NCI-H187 (cell line): ENCODE data around the gene SAMD10.

Source experiments
- DNase-seq, 2 experiments: peaks; one replicate each; lab custom pipeline; 2025; lab: John Stamatoyannopoulos, UW

Gene SAMD10

DNA sequence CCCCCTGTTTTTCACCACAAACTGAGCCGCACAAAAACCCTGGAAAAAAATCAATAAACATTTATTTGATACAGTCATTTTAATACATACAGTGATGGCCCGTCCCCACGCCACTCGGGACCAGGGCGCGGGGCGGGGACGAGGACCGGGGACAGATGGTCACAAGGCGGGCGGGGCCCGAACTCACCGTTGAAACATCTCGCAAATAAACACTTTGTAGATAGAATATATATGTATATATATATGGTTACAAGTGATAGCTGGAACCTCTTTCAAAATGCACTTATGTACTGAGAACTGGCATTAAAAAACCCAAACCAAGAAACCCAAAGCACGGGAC, 22.8 kb downstream of the SAMD10 start:
- no peak for DNase-seq

DNA sequence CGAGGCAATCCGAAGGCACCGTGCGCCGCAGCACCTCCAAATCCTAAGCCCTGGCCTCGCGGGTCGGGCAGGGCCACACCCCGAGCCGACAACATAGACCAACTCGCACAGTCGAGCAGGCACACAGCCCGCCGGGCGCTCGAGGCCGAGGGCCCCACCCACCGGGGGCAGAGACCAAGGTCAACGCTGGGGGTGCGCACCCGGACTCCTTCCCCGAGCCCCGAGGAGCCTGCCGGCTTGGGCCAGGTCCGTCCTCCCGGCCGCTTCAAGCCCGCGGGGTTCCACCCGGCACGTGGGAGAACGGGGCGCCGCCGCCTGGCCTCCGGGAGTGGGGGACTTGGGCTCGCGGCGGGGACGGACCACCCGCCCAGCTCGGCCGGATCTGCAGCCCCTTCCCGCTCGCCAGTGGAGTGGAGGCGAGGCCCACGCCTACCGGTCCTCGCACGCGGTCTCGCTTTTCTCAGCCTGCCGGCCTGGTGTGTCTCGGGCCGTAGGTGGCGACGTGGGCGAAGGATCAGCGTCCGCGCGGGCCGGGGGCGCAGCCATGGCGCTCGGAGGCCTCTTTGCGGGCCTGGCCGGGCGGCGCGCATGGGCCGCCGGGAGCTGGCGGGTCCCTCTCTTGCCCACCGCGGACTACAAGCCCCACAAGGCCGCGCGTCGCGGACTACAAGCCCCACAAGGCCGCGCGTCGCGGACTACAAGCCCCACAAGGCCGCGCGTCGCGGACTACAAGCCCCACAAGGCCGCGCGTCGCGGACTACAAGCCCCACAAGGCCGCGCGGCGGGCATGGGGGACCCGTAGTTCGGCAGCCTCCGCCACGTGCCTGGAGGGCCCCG, 23.4 kb downstream of the SAMD10 start, which contains the start of gene UCKL1:
Gene UCKL1, minus strand, starts transcription at position 590 of the 837 bp plus-strand sequence. Its CDS starts 44 bp downstream, at position 546.
- DNase-seq, result peak; percentile 70 to 90

DNA sequence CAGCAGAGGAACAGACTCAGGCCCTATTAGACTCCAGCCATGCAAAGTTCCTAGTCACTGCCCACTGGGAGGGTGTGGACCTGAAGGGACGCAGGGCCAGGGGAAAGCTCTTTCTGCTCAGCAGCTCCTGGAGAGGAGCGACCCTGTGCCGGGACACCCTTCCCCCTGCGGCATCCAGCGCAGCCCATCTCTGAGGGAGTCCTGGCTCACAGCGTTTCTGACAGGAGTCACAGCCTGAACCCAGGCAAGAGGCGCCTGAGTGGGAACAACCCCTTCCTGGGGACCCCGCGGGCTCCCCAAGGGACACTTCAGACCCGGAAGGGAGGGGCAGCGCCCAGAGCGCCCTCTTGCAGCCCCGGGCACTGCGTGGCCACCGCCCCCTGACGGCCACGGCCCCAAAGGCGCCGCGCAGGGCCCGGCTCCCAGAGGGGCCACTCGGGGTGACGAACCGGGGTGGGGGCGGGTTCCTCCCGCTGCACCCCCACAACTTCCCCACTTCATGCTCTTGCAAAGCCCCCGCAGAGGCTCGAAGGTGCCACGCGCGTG, 24.1 kb downstream of the SAMD10 start:
- no peak for DNase-seq

GRCh38 chr20:63953764-63954429, 25.5 kb downstream of the SAMD10 start:
- no peak for DNase-seq

DNA sequence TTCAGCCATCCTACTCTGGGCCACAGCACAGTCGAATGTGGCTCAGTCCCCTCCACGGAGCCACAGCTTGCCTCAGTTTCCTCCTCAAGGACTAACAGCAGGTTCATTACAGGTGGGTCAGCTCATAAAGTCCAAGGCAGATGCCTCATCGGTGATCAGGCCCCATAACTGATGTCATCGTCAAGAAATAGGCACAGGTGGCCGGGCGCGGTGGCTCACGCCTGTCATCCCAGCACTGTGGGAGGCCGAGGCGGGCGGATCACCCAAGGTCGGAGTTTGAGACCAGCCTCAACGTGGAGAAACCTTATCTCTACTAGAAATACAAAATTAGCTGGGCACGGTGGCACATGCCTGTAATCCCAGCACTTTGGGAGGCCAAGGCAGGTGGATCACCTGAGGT, 26.7 kb downstream of the SAMD10 start:
- no peak for DNase-seq

GRCh38 chr20:63952210-63952535, 27.3 kb downstream of the SAMD10 start:
- DNase-seq, result no peak

DNA sequence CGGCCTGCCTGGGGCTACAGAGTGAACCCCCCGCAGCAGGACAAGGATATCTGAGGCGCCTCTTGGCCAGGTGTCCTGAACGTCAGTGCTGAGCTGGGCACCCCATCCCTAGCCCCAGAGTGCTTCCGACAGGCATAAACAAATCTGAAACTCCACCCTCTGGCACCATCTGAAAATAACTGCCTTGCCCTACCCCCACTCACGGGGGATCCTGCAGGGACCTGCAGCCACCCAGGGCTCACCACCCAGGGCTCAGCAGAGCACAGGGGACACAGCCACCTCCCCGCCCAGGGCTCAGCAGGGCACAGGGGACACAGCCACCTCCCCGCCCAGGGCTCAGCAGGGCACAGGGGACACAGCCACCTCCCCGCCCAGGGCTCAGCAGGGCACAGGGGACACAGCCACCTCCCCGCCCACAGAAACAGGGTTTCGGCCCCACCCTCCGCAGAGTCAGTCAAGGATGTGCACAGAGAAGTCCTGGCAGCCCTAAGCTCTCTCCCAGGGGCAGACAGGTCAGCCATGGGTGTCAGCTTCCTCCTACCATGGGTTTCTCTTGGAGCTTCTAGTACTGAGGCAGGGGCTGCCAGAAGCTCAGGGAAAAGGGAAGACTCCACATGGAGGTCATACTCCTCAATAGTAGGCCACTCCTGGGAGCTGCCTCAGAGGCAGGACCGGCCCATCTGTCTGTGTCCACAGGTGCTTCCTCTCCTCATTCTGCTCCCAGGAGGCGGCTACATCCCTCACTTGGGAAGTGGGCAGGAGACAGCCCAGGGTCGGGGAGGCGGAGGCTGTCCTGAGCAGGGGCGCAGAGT, 27.8 kb downstream of the SAMD10 start:
- DNase-seq, result no peak

DNA sequence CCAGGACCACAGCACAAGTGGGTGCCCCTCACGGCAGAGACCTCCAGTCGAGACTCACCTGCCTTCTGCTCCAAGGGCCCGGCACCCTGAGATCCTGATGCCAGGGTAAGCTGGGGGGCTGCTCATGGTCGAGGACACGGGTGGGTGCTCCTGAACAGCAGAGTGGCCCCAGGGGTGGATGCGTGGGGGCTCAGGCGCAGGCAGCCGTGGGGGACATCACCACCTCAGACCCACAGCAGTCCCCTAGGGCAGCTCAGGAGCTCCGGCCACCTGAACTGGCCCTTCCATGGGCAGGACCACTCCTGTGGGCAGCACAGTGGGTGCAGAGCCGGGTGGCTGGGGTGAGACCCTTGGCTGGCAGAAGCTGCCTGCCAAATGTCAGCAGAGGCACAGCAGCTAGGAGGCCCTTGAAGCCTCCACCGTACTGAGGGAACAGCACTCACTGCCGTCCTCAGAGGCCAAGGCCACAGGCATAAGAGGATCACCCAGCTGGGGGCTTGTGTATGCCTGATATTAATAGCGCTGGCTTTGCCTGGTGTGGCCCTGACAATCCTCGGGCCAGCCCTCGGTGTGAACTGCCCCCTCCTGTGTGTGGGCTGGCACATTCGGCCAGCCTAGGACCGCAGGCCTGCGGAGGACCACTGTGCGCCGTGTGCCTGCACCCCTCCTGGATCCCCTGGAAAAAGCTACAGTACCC, 28.6 kb downstream of the SAMD10 start:
- DNase-seq, result no peak

DNA sequence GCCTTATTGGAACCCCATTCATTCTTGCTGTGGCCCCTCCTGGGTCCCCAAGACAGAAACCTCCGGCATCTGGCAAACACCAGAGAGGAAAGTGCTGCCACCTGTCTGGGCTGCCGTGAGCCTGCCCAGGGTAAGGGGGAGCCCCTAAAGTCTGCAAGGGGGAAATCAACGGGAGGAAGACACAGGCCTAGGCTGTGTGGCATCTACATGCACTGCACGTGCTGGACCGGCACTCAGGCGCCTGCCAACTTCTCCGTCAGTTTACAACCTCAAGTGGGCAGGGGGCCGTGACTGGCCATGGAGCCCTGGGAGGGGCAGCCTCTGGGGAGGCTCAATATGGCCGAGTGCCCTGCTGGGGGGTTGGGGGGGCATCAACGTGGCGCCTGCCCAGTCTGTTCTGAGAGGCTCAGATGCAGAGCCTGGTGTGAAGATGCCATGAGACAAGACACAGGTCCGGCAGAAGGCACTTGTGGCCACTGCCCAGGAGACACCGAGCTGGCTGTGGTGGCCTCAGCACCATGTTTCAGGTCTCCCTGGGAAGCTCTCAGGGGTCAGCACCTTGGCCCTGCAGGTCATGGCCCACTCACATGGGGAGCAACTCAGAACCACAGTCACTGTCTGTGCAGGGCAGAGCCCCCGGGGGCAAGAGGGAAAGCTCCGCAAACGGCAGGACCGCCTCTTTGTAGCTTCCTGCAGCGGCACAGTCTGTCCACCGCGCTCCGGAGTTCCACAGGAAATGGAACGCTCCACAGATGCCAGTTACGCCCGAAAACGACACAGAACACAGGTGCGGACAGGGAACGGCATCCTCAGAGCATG, 31.6 kb downstream of the SAMD10 start:
- no peak for DNase-seq

GRCh38 chr20:63946986-63947637, 32.3 kb downstream of the SAMD10 start:
- no peak for DNase-seq

DNA sequence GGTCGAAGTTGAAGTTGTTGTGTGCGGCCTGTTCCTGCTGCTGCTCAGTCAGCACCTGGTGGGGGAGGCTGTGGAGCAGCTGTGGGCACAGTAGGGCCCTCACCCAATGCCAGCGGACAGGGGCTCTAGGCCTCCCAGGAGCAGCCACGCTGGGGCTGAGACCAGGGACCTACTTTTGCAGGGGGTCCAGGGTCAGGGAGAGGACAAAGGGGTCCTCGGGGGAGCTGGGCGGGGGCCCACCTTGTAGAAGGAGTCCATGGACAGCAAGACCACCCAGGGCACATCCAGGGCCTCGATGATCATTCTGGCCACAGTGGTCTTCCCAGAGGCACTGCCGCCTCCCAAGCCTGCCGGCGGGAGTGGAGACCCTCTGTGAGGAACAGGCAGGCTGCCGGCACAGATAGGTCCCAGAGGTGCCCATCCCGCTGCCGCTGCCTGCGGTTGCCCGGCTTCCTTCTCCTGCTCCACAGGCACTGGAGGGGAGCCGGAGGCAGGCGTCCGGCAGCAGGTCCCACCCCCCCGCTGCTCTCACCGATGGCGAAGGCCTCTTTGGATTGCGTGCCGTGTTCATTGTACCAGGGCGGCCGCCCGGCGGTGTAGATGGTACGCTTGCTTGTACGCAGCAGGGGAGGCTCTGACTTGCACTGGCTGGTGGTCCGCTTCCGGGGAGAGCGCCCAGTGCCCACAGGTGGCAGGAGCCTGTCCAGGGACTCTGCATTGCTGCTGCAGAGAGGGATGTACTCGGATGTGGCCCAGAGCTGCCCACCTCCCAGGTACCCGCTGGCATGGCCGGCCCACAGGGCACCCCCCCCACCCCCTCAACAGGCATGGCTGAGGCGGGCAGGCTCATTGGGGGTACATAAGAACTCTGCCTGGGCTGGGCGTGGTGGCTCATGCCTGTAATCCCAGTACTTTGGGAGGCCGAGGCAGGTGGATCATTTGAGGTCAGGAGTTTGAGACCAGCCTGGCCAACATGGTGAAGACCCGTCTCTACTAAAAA, 33.2 kb downstream of the SAMD10 start:
- no peak for DNase-seq

DNA sequence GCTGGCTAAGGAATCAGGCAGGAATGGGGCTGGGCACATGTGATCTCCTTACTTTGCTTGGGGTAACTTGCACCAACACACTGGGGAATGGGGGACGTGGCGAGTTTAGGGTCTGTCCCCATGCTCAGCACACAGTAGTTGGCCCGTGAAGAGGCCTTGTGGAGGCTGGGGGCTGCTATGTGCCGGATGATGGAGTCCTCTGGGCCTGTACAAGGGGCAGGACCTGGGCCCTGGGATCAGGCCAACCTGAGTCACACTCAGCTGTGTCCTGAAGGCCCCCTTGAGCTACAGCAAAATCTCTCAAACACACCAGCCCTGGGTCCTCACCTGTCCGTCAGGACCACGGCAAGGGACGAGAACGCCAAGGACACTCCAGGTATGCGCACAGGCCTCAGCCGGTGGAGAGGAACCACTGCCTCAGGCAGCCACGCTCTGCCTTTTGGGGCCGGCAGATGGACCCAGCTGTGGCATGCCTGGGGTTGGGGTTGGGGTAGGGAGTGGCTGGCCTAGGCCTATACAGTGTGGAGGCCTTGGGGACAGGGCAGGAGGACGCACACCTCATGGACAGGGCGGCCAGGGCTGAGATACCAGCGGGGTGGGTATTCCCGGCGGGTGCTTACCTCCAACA, 34.3 kb downstream of the SAMD10 start:
- DNase-seq, result no peak

- no peak for DNase-seq
Observed at GRCh38 chr20:63944078-63944941, 35.1 kb downstream of the SAMD10 start.

GRCh38 chr20:63943808-63944077, 35.7 kb downstream of the SAMD10 start:
- no peak for DNase-seq

DNA sequence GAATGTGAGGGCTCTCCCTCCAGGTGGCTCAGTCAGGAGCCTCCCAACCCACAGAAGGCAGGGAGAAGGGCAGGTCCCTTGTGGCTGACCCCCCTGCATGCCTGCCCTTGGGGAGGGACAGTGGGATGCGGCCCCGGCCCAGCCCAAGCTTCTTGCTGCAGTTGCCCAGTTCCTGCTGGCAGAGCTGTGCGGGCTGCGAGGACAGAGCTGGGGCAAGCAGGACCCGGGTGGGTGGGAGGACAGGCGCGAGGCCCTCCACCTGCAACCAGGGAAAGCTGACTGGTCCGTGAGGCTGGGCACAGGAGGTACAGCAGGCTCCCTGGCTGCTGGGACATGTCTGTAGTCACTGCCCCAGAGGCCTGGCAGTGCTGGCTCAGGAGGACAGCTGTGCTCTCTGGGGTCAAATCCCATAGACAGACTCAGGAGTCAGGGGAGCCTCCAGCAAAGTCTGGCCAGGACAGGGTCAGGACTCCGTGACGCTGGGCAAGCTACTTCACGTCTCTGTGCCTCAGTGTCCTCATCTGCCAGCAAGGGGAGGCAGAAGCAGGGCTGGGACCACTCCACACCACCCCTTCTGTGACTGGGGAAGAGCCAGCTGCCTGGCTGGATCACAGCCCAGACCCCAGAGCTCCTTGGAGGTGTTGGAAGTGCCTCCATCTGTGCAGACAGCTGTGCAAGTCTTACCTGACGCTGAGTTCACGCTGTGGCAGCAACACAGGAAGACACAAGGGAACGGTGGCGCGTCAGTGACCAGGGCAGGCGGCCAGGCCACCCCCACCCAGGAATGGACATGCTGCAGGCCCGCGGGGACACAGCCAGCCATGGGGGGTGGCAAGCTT, 36.3 kb downstream of the SAMD10 start:
- no peak for DNase-seq

GRCh38 chr20:63942250-63942951, 37.0 kb downstream of the SAMD10 start:
- peak in 1 of 2 experiments; percentile 29 for DNase-seq
